DMS 273 (cell line): ENCODE measurements around the gene RSPH10B2.
"Not testable (repeated sequence)": the region's sequence is repeated elsewhere in the genome, so short reads cannot be mapped to it uniquely, and the experiment has no call there.

ENCODE experiments used
- DNase-seq: peaks from one replicate; lab custom pipeline; 2025; ENCODE audit not compliant: unreplicated experiment; lab: John Stamatoyannopoulos, UW

RSPH10B2 gene

GRCh38 chr7:6789353-6789752, 35.5 kb downstream of the RSPH10B2 start:
- DNase-seq = not testable (repeated sequence)

GRCh38 chr7:6792113-6792872, 38.4 kb downstream of the RSPH10B2 start:
- DNase-seq = not testable (repeated sequence)

- not testable (repeated sequence) for DNase-seq
Measured at GRCh38 chr7:6794276-6794675, 40.4 kb downstream of the RSPH10B2 start.

GRCh38 chr7:6797218-6797617, 43.3 kb downstream of the RSPH10B2 start:
- DNase-seq = not testable (repeated sequence)

GRCh38 chr7:6798047-6798446, 44.1 kb downstream of the RSPH10B2 start:
- not testable (repeated sequence) for DNase-seq

- not testable (repeated sequence) for DNase-seq
Measured at GRCh38 chr7:6799887-6800286, 46.0 kb downstream of the RSPH10B2 start.

GRCh38 chr7:6800331-6800730, 46.4 kb downstream of the RSPH10B2 start:
- DNase-seq = not testable (repeated sequence)

- not testable (repeated sequence) for DNase-seq
Measured at GRCh38 chr7:6807393-6807918, 53.6 kb downstream of the RSPH10B2 start.

- DNase-seq = not testable (repeated sequence)
Measured at GRCh38 chr7:6807959-6808358, 54.1 kb downstream of the RSPH10B2 start.

- DNase-seq = not testable (repeated sequence)
Measured at GRCh38 chr7:6813011-6813410, 59.1 kb downstream of the RSPH10B2 start.

GRCh38 chr7:6815470-6815869, 61.6 kb downstream of the RSPH10B2 start:
- DNase-seq = not testable (repeated sequence)

GRCh38 chr7:6821622-6822021, 67.7 kb downstream of the RSPH10B2 start:
- not testable (repeated sequence) for DNase-seq

GRCh38 chr7:6825236-6826125, 71.6 kb downstream of the RSPH10B2 start:
- not testable (repeated sequence) for DNase-seq

- peak; percentile 94 for DNase-seq
Measured at GRCh38 chr7:6826151-6826550, 72.2 kb downstream of the RSPH10B2 start, which contains the start of gene CCZ1B. Gene CCZ1B, minus strand, starts transcription at chr7:6826275. Its CDS starts 78 bp downstream, at chr7:6826197.

- DNase-seq = not testable (repeated sequence)
Measured at GRCh38 chr7:6827180-6827579, 73.3 kb downstream of the RSPH10B2 start.

- DNase-seq = not testable (repeated sequence)
Measured at GRCh38 chr7:6829616-6830015, 75.7 kb downstream of the RSPH10B2 start.

- not testable (repeated sequence) for DNase-seq
Measured at GRCh38 chr7:6830026-6830425, 76.1 kb downstream of the RSPH10B2 start.

GRCh38 chr7:6831018-6831725, 77.3 kb downstream of the RSPH10B2 start:
- DNase-seq = no peak

- no peak for DNase-seq
Measured at GRCh38 chr7:6833636-6834035, 79.7 kb downstream of the RSPH10B2 start.

GRCh38 chr7:6835521-6835920, 81.6 kb downstream of the RSPH10B2 start:
- DNase-seq = peak; percentile 83

GRCh38 chr7:6837081-6837480, 83.2 kb downstream of the RSPH10B2 start:
- not testable (repeated sequence) for DNase-seq
